GM21447 (cell line): ENCODE results near the gene ST6GALNAC3.

Source experiments
- ATAC-seq: cut with Tn5 transposase; IDR thresholded peaks from one replicate; pipeline ENCODE4 v1.9.1; 2021; ENCODE audit not compliant: unreplicated experiment

ST6GALNAC3 gene

DNA sequence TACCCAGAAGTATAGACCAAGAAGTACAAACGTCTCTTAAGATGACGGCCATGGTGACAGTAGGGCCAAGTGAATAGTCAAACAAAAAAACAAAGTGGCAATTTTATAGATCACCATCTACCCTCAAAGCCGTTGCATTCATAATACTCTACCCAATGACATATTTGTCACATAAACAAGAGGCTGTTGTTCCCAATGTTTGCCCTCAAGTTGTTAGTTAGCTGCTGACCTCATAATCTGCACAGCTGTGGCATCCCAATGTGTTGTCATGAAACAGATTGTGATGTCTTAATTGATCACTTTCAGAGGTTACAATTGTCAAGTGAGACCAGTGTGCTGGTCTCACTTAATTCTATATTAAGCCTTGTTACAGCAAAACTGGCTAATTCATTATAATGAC lies 333.8 kb downstream of the ST6GALNAC3 start:
- ATAC-seq = no peak

GRCh38 chr1:76410499-76410898 lies 336.0 kb downstream of the ST6GALNAC3 start:
- ATAC-seq = no peak

DNA sequence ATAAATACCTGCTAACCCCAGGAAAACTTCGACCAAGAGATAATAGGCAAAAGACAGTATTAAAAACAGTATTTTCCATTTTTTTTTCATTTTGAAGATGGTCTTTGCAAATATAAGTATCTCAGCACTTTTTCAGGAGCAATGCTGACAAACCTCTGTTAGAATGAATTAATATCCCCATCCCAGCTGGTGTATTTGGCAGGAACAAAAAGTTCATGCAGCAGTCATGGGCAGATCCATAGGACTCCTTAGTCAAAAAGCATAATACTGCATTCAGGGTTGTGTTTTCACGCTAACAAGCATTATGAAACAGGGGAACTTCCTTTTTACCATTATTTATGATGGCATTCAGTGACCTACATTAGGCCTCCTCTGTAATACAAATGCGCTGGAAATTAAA lies 344.0 kb downstream of the ST6GALNAC3 start:
- ATAC-seq = no peak

GRCh38 chr1:76419603-76420002 lies 345.1 kb downstream of the ST6GALNAC3 start:
- no peak for ATAC-seq

GRCh38 chr1:76425201-76426145 lies 350.9 kb downstream of the ST6GALNAC3 start:
- peak; percentile 94 for ATAC-seq

DNA sequence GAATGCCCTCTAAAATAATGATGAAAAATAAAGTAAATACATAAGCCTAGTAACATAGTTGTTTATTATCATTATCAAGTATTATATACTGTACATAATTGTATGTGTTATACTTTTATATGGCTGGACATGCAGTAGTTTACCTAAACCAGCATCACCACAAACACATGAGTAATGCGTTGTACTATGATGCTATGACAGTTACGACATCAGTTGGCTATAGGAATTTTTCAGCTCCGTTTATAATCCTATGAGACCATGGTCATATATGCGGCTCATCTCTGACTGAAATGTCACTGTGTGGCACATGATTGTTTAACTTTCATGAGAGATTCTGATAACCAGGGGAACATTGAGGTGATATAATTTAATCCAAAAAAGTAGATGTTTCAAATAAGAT lies 352.1 kb downstream of the ST6GALNAC3 start:
- ATAC-seq = no peak

GRCh38 chr1:76428028-76428427 lies 353.5 kb downstream of the ST6GALNAC3 start:
- no peak for ATAC-seq

GRCh38 chr1:76430531-76430930 lies 356.0 kb downstream of the ST6GALNAC3 start:
- no peak for ATAC-seq

DNA sequence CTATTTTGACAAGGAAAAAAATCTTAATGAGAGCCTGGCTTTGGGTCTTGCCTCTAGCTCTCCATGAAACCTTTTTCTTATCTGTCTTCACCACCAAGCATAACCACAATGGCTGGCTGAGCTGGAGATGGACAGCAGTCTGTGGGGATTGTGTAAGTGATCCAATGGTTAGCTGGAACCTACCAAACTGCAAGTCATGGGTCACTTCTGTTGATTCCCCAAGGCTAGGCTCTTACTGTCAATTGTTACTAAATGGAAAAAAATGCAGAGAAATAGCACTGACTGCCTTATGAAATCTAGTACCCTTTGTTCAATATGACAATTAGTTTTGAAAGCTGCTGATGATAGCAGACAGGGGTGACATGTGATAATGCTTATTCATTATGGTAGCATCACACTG lies 359.0 kb downstream of the ST6GALNAC3 start:
- no peak for ATAC-seq

GRCh38 chr1:76443217-76443616 lies 368.7 kb downstream of the ST6GALNAC3 start:
- ATAC-seq = no peak

- ATAC-seq = no peak
These were observed 370.2 kb downstream of the ST6GALNAC3 start for GRCh38 chr1:76444773-76445172.

GRCh38 chr1:76450229-76450628 lies 375.7 kb downstream of the ST6GALNAC3 start:
- ATAC-seq = no peak

DNA sequence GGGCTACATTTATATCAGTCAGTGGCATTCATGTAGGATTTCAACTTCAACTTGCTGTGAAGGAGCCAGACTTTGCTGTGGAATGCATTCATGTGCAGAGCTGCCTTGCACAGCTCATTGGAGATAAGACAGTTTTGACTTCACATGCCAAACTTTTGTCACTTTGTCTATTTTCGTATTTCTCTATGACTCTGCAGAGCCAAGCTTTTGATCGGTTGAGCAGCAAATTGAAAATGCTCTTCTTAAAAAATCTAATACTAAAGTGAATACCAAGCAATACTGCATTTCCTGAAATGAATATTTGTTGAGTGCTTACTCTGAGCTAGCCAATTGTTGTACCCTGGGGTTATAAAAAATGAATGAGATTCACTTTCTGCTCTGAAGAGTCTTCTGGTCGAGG lies 388.7 kb downstream of the ST6GALNAC3 start:
- ATAC-seq = peak; percentile 33

- peak; percentile 45 for ATAC-seq
These were observed 389.3 kb downstream of the ST6GALNAC3 start for GRCh38 chr1:76463849-76464248.

DNA sequence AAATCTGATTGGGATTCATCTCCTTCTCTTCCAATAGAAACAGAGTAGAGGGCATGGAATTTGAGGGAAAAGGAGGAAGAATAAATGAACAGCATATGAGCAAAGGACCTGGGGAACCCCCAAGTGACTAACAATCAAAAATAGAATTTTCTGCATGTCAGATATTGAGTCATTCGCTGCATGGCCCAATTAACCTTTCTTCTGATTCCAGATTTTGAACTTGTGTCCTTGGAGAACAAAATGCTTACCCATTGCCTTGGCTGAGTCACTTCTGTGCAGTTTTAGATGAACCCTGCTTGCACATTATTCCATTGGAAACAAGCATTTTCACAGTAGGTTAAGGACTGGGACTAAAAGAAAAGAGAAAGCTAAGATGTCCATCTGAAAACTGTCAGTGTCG lies 390.5 kb downstream of the ST6GALNAC3 start:
- ATAC-seq = no peak

DNA sequence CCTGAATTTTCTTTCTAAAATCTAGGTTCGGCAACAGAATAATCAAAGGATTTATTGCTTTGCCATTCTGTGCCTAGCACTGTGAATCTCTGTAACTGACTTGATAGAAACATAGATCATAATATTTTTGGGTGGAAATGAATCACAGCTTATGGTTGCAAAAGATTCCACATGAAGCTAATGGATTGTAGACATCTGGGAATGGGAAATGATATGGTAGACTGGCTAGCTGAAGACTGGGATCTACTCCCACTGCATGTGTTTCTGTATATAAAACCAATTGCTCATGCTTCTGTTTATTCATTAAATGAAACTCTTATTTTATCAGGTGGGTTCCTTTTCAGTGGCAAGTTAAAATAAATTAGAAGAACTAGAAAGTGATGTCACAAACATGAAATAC lies 395.6 kb downstream of the ST6GALNAC3 start:
- no peak for ATAC-seq

DNA sequence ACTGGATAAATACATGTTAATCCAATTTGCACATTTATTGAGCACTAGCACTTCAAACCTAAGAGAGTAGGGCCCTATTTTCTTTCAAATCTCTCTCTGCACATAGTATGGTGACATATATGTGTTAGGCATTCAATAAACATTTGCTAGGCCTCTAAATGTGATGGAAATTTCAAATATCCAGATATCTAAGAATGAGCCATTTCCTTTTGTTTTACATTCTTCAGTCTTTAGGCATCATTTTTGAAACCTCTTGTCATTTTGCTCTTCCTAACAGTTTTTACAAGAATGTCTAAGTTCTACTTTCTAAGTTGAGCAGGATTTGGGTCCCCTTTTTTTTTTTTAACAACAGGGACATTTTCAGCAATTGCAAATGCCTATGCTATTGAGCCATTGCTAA lies 397.0 kb downstream of the ST6GALNAC3 start:
- ATAC-seq = no peak

GRCh38 chr1:76473591-76473990 lies 399.0 kb downstream of the ST6GALNAC3 start:
- ATAC-seq = no peak

DNA sequence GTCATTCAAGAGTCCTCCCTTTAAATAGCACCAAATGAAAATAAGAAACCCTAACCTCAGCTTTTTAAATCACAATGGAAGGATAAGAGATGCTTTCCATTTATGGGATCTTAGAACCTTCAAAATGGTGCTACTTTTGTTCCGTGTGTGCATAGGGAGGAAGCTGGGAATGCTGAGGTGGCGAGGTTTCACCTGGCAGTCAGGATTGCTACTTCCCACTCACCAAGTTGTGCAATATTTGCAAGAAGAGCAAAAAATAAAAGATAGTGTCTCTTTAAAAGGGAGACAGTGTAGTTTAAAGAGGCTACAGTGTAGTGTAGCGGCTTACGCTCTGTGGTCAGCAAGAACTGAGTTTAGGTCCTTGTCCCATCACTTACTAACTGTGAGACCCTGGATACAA lies 400.4 kb downstream of the ST6GALNAC3 start:
- ATAC-seq = no peak

DNA sequence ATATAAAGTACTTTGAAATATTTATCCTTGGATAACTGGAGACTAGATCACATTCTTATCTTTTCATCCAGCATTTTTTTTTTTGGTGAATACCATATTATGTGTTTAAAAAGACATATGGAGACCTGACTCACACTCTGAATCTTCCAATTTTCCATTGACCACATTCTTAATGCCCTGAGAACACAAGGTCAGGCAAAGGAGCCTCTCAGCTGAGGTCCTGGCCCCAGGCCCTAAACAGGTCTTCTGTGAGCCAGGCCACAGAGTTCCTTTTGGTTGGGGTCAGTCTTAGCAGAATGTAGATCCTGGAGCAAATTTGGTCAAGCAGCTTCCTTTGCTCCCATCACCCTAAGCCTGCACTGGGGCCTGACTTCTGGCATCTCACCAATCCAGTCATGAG lies 402.6 kb downstream of the ST6GALNAC3 start:
- no peak for ATAC-seq

GRCh38 chr1:76480827-76481226 lies 406.3 kb downstream of the ST6GALNAC3 start:
- ATAC-seq = no peak

- ATAC-seq = no peak
These were observed 407.1 kb downstream of the ST6GALNAC3 start for GRCh38 chr1:76481672-76482071.

GRCh38 chr1:76482272-76482671 lies 407.7 kb downstream of the ST6GALNAC3 start:
- no peak for ATAC-seq
